Measurements from ENCODE around the gene PDE4A. TPM values are rescaled to one million over a fixed set of nuclear protein-coding genes. Genes with fewer than 3 reads are reported as not detected.

The PDE4A gene
- total RNA-seq, 1 donor, result 7.0 TPM

DNA sequence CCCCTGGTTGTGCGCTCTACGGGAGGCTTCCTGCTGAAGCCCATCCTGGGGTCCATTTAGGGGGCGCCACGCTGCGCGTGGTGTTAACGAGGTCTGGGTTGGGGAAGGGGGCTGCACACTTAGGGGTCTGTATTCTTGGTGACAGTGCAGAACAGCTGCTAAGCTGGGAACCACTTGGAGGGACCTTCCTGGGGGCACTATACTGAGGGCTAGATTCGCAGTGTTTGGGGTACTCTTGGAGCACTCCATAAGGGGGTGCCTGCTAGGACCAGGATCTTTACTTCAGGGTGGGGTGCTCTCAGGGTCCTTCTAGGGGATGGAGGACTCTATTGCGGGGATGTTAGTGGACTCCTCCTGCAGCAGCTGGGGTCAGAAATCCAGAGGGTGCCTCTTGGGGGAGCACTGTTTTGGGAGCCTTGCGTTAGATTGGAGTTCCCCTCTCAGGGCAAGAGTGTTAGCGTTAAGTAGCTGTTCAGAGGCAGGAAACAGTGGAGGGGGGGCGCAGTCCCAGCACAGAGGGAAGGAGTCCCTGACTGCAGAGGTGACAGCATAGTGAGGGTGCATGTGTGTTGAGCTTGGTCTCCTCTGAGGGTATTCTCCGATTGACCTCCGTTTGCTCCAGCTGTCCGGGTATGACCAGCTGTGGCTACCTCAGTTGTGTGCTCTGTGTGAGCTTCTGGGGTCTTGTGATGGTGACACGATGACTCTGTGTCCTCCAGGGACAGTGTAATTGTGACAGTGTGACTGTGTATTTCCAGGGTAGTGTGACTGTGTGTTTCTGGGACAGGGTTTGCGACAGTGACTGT lies 1.1 kb downstream of the PDE4A start:
- no peak overlapping the region for H3K4me3 ChIP-seq (ENCODE audit: low read depth, low read length)
- TF ChIP-seq, protein P1, sequence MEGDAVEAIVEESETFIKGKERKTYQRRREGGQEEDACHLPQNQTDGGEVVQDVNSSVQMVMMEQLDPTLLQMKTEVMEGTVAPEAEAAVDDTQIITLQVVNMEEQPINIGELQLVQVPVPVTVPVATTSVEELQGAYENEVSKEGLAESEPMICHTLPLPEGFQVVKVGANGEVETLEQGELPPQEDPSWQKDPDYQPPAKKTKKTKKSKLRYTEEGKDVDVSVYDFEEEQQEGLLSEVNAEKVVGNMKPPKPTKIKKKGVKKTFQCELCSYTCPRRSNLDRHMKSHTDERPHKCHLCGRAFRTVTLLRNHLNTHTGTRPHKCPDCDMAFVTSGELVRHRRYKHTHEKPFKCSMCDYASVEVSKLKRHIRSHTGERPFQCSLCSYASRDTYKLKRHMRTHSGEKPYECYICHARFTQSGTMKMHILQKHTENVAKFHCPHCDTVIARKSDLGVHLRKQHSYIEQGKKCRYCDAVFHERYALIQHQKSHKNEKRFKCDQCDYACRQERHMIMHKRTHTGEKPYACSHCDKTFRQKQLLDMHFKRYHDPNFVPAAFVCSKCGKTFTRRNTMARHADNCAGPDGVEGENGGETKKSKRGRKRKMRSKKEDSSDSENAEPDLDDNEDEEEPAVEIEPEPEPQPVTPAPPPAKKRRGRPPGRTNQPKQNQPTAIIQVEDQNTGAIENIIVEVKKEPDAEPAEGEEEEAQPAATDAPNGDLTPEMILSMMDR (IDR thresholded peaks at IDR 0.05; ENCODE audit: insufficient read depth, low read length), result no peak
- no peak for DNase-seq (ENCODE audit: low read depth)

DNA sequence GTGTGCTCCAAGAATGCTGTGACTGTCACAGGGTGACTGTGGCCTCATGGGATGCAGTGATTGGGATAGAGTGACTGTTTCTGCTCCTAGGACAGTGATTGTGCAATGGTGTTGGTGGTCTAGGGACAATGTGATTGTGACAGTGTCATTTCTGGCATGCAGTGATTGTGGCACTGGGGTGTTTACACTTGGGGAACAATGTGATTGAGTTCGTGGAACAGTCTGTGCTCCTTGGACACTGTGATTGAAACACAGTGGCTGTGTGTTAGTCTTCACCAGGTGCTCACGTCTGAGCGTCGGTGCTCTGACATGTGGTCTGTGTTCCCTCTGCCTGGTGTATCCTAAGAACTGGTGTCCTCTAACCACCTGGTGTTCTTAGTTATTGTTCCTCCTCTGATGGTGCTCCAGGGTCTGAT lies 1.7 kb downstream of the PDE4A start:
- no peak for DNase-seq (ENCODE audit: low read depth)
- H3K4me3 ChIP-seq (ENCODE audit: low read depth, low read length), result no peak overlapping the region

DNA sequence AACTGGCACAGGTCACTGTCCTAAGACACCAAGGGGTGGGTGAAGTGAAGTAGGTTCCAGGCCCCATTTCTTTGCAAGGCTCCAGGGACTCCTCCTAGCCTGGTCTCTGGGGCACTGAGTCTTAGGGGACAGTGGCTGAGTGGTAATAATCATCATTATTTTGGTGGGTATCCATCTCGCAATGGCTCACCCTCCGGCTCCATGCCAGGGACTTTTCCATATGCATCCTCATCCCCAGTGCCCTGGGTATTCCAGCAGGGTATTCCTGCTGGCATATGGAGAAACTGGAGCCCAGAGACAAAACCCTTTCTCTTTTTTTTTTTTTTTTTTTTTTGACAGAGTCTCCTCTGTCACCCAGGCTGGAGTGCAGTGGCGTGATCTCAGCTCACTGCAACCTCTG lies 2.5 kb downstream of the PDE4A start:
- TF ChIP-seq, protein P1 (IDR thresholded peaks at IDR 0.05; ENCODE audit: insufficient read depth, low read length), result no peak
- no peak overlapping the region for H3K4me3 ChIP-seq (ENCODE audit: low read depth, low read length)
- DNase-seq (ENCODE audit: low read depth), result no peak

More for the DNA sequence above, 1.7 kb downstream of the PDE4A start:
- TF ChIP-seq, protein P1 (IDR thresholded peaks at IDR 0.05; ENCODE audit: insufficient read depth, low read length), result no peak

DNA sequence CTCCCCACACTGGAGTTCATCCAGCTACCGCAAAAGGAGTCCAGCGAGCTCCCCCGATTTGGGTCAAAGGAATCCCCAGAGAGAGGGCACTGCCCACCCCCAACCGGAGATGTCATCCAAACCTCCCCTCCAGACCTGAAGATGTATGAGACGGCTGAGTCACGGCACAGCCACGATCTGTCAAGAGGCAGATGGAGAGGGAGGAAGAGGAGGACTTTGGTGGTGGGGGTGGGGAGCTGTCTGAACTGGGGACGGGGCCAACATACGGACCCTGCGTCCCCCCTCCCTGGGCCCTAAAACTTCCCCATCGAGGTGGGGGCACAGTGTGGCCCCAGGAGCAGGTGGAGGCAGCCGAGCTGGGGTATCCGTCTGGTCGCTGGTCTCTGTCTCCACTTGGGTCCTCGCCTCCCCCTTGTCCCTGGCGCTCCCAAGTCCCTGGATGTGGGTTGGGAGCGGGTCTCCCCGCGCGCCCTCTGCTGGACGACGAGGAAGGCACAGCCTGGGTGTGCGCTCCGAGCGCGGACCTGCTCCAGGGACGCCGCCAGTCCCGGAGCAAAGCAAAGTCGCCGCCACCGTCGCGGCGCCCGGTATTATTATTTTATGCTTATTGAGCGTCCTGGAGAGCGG lies 3.8 kb downstream of the PDE4A start:
- TF ChIP-seq, protein P1 (IDR thresholded peaks at IDR 0.05; ENCODE audit: insufficient read depth, low read length), result peak; percentile 93
- DNase-seq (ENCODE audit: low read depth), result peak; percentile 63
- peak overlapping the region; percentile 50 for H3K4me3 ChIP-seq (ENCODE audit: low read depth, low read length)

DNA sequence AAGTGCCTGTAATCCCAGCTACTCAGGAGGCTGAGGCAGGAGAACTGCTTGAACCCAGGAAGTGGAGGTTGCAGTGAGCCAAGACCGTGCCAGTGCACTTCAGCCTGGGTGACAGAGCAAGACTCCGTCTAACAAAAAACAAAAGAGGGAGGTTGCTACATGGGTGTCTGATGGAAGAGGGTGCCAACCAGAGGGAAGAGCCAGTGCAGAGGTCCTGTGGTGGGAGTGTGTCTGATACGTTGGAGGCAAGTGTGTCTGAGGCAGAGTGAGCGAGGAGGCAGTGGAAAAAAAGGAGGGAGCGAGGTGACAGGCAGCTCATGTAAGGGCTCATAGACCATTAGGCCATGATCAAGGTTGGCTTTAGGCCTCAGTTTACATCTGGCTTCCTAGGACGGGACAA lies 6.8 kb downstream of the PDE4A start:
- no peak for DNase-seq (ENCODE audit: low read depth)
- H3K4me3 ChIP-seq (ENCODE audit: low read depth, low read length), result no peak overlapping the region
- TF ChIP-seq, protein P1 (IDR thresholded peaks at IDR 0.05; ENCODE audit: insufficient read depth, low read length), result no peak

DNA sequence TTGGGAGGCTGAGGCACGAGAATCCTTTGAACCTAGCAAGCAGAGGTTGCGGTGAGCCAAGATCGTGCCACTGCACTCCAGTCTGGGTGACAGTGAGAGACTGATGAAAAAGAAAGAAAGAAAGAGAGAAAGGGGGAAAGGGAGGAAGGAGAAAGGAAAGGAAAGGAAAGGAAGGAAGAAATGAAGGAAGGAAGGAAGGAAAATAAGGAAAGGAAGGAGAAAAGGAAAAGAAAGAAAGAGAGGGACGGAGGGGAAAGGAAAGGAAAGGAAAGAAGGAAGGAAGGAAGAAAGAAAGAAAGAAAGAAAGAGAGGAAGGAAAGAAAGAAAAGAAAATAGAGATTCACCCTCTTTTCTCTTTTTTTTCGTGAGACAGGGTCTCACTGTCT lies 8.7 kb downstream of the PDE4A start:
- DNase-seq (ENCODE audit: low read depth), result no peak
- TF ChIP-seq, protein P1 (IDR thresholded peaks at IDR 0.05; ENCODE audit: insufficient read depth, low read length), result no peak
- H3K4me3 ChIP-seq (ENCODE audit: low read depth, low read length), result no peak overlapping the region

Data from fibroblast of the aortic adventitia (primary cell).